Ovary (tissue), 3 donors: ENCODE data around the gene CFAP61.

Experiments used
- POLR2A ChIP-seq: fragments of 450-650 bp; IDR thresholded peaks from one replicate; pipeline ENCODE4 v1.6.1; 2017; ENCODE audit warnings: antibody characterized with exemption, mild to moderate bottlenecking, moderate library complexity
- TF ChIP-seq, protein P1 (sequence below), 3 donors: fragments of 450-650 bp in 2 of 3; fragments of 200-600 bp in 1 of 3; IDR thresholded peaks; one replicate each; pipeline versions ENCODE4 v1.5.1 to v1.8.0; 2016 to 2022; ENCODE audit warnings: antibody characterized with exemption in 3 of 3, mild to moderate bottlenecking in 1 of 3
- donor health status: DM: no; HTN: no; CAD: no.

DNA sequence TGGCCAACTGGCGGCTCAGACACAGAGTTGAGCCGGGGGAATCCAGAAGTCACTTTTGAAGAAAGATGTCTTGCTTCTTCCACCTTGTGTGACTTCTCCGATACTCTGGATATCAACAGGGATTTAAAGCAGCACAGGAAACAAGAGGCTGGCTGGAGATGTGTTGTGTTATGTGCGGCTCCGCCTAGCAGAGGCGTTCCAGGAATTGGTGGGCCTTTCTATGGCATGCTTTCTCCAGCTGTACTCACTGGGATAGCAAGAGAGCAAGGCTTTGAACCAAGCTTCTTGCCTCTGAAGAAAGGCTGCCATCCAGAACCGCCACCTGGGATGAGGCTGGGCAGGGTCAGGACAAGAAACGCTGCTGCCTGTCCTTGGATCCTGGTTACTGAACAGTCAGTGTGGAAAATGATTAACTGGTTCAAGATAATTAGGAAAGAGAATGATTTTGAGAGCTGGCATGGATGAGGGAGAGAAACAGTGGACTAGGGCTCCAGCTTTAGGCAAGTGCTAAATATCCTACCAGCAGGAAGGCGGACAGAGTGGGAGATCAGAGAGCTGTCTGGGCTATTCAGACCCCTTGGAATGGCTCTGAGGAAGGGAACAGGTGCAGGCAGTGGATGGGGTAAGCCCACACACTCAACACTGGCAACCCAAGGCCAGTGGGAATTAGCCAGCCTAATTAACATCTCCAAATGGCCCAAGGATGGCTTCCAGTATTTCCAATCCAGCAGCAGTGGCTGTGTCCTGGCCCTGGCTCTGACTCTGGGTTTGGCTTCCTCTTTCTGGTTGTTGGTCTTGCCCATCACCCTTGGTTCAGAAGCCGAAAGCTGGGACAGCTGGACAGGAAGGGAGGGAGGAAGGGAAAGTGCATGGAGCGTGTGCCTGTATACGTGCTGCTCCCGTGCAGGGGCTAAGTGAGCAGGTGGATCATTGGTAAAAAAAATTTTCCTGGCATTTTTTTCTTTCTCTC lies 347.5 kb downstream of the CFAP61 start:
- no peak for TF ChIP-seq POLR2A
- TF ChIP-seq, protein P1, sequence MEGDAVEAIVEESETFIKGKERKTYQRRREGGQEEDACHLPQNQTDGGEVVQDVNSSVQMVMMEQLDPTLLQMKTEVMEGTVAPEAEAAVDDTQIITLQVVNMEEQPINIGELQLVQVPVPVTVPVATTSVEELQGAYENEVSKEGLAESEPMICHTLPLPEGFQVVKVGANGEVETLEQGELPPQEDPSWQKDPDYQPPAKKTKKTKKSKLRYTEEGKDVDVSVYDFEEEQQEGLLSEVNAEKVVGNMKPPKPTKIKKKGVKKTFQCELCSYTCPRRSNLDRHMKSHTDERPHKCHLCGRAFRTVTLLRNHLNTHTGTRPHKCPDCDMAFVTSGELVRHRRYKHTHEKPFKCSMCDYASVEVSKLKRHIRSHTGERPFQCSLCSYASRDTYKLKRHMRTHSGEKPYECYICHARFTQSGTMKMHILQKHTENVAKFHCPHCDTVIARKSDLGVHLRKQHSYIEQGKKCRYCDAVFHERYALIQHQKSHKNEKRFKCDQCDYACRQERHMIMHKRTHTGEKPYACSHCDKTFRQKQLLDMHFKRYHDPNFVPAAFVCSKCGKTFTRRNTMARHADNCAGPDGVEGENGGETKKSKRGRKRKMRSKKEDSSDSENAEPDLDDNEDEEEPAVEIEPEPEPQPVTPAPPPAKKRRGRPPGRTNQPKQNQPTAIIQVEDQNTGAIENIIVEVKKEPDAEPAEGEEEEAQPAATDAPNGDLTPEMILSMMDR (IDR thresholded peaks at IDR 0.05) = no peak
